HG02943 (cell line): ENCODE data around the gene ENDOV.

Experiments
- ATAC-seq: cut with Tn5 transposase; IDR thresholded peaks from one replicate; pipeline ENCODE4 v1.9.1; 2021; ENCODE audit warnings: mild to moderate bottlenecking, low read depth, moderate library complexity; ENCODE audit not compliant: unreplicated experiment

Gene ENDOV

DNA sequence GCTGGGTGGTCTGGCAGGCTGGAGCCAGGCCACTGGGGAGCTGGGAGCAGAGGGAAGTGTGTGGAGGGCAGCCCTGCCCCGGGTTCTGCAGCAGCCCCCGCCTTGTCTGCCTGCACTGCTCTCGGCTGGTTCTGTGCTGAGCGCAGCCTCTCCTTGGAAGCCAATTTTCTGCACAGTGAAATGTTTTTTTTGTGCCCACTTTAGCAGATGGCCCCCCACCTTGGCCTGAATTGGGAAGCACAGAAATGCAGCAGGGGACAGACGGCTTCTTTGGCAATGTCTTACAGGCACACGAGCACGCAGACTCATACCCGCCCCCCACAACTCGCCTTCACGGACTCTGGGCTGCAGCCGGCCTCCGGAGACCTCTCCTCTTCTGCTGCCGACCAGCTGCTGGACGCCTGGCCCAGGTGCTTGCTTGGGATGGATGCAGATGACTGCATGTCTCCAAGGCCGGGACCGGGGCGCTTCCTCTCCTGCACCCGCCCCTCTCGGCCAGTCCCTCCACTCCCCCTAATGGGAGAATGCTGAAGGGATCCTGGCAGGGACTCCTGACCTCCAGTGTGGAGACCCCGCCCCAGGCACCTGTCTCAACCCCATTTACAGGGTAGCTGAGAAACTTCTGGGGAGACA is 46.7 kb downstream of the ENDOV start:
- no peak for ATAC-seq

DNA sequence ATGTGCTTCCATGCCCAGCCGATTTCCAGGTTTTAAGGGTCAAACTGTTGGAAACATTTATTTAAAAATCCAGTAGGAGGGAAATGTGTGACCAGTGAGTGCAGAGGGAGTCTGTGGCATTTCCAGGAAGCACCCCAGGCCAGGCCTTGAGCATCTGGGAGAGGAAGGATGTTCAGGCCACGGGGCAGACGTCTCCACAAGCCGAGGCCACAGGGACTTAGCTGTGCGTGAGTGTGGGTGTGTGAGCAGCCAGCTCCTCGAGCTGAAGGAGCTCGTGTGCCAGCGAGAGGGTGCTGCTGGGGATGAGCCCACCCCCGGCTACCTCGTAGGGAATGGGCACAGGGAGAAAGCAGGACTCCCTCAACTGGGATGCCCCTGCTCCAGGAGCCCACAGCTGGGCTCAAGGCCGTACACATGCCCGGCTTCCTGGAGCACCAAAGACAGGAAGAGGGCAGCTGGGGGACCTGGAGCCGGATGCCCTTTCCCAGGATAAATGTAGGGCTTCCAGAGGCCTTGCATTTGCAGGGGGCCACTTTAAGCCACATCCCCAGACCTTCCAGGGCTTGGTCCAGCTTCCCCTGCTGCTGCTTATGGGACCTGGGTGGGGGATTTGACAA is 48.9 kb downstream of the ENDOV start:
- no peak for ATAC-seq

DNA sequence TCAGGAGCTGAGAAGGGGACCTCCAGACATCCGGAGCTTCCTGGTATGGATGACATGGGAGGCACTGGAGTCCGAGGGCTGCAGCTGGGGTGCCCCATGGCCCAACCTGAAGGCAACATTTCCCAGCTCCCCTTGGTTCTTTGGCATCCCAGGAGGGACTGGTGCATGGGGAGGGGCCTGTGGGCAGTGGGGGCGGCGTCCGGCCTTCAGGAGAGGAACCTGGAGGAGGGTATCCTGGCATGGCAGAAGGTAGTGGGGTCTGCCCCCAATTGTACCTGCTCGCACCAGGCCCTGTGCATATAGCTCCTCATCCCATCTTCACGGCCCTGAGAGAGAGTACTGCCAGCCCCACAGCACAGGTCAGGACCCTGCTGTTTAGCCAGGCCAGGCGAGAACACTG is 49.5 kb downstream of the ENDOV start:
- ATAC-seq = no peak

DNA sequence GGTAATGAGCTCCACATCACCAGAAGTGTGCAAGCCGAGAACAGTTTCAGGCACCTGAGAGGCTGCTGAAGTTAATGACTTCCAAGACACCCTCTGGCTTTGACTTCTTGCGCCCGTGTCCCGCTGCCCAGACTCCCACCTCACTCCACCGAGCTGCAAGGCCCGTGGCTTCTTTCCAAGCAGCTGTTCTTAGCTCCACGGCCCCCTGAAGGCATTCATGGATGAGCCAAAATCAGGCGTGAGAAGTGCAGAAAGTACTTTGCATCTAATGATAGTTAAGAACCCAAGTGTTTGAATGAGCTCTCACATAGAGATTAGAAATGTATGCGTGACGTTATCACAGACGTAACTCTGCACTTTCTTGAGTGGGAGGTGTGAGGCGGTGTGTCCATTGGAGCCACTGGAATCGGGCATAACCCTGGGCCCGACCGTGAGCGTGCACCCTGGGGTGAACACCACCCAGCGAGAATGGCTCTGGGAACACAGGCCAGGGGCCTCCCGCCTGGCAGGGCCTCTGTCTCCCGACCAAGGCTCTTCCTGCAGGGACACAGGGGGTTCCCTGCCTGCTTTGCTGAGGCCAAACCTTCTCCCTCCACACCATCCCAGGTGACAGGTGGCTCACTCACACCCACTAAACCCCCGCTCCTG is 50.5 kb downstream of the ENDOV start:
- ATAC-seq = no peak

DNA sequence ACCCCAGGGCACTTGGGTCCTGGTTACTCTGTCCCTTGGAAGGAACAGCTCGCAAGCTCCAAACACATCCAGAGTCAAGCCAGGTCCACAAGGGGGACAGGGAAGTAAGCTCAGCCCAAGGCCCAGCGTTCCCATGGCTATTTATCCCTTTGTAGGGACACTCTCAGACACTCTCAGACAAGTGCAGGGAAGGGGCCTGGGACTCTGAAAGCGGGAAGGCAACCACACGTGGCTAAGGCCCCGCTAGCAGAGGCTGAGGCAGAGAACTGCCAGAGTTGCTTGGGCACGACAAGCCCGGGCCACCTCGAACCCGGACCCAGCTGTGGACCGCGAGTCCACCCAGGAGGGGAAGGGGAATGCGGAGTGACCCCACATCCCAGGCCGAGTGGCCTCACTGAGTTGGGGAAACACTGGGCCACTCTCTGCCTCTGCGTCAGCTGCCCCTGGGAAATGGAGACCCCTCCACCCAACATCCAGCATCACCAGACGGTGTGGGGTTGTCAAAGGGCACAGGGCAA is 51.3 kb downstream of the ENDOV start:
- ATAC-seq = no peak

DNA sequence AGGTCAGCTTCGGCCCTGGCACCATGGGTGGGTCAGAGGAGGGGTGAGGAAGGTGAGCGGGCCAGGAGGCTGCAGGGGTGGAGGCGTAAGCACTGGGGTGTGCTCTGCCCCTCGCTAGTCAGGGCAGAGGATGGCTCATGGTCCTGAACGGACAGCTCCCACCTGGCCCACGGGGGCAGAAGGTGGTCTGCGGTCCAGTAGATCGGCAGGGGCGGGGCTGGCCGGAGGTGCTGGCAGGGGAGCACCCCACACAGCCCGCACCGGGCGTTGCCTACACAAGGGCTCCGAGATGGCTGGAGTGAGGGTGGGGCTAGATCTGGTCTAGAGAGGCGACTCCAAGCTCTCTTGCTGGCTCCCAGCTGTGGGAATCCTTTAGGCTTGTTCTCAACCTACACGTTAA is 53.3 kb downstream of the ENDOV start:
- ATAC-seq = no peak

DNA sequence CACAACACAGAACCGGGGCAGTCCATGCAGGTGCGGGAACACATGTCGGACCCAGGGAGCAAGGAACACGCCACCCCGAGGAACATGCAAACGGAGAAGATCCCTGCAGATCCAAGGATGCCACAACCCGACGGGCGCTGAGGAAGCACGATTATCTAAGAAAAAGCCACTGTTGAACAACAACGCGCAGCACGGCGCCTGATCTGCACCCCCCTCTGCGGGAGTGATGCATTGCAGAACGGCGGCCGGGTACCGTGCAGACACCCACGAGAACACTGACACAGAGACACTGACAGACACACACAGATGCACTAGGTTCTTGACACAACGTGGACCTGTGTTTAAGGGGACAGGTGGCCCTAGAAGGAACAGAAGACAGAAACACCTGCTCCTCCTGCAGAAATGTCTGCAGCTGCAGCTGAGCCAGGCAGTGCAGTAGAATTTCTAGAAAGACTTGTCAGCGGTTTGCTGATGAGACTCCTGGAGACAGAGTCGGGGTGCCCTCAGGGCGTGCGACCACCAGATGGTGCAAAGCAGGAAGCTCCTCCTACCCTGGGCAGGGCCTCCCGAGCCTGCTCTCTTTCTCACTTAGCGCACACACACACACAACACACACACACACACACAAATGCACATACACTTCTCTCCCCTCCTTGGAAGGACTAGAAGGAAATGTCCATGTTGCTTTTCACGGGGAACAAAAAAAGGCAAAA is 54.0 kb downstream of the ENDOV start:
- no peak for ATAC-seq

DNA sequence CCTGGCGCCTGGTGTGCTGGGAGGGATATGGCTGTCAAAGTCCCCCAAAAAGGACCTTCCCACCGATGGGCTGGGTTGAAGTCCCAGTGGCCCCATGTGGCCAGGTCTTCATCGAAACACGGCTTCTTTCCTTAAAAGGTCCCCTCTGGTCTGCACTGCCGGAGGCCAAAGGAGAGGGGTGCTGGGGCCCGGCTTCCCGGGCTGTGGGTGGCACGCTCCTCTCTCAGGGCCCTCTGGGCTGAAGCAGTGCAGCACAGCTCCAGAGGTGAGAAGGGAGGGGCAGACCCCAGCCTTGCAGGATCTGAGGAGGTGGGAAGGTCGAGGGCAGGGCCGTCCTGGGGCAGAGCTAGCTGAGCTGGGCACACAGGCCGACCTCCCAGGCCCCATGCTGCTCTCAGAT is 54.7 kb downstream of the ENDOV start:
- no peak for ATAC-seq

DNA sequence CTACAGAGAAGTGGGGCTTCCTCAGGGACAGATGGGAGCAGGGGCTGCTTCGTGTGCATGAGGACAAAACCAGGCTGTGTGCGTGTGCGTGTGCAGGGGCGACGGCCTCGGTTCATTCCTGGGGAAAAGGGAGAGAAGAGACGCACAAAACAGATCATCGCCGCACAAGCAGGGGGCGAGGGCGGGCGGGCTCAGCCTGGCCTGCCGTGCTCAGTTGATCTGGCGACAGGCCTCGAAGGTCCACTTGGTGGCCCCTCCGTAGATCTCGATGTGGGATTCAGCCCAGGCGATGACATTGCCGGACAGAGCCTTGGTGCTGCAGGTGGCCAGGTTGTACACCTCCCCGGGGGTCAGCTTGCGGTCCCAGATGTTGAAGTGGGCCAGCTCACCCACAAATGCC is 55.6 kb downstream of the ENDOV start:
- no peak for ATAC-seq

DNA sequence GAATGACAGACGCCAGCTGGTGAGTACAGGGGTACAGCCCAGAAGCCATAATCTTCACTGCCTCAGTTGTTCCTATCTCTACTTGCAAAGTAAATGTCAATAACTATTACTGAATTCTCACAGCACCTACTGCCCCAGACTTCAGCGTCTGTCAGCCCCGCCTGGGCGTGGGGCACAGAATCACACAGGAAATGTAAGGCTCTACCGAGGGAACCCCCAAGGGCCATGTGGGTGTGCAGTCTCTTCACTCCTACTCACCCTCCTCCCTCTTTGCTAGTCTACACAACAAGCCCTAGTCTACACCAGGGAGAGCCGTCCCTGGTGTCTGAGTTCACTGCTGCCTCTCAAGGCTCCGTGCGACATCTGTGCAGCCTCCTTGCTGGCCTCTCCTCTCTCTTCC is 57.0 kb downstream of the ENDOV start:
- ATAC-seq = no peak

DNA sequence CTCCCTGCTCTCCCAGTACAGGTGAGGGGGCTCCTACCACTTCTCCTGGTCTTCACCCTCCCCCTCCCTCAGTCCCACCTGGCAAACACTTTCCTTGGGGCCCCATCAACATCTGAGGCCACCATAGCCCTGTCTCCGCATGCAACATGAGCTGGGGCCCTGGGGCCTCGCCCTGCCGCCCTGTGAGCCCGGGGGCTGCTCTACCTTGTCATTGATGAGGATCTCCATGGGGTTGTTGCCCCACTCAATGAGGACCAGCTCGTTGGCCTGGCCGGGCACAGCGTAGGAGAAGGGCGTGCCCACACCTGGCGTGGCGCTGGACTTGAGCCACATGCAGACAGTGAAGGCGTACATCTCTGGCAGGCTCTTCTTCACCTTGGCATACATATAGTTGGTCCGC is 58.0 kb downstream of the ENDOV start:
- no peak for ATAC-seq

DNA sequence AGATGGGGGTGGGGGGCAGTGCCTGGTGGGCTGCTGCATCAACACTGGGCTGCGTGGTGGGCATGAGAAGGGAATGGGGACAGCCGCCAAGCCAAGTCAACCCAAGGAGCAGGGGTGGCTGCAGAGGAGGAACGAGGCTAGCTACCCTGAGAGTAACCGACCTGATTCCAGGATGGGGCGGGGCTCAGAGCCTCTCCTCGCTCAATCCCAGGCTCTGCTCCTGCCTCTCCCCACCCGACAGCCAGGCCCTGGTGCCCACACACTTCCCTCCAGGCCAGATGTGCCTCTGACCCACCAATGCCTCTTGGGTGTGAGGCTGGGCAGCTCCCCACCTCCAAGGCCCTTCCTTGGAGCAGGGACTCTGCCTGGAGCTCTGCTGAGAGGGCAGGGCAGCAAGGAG is 58.7 kb downstream of the ENDOV start:
- ATAC-seq = no peak

DNA sequence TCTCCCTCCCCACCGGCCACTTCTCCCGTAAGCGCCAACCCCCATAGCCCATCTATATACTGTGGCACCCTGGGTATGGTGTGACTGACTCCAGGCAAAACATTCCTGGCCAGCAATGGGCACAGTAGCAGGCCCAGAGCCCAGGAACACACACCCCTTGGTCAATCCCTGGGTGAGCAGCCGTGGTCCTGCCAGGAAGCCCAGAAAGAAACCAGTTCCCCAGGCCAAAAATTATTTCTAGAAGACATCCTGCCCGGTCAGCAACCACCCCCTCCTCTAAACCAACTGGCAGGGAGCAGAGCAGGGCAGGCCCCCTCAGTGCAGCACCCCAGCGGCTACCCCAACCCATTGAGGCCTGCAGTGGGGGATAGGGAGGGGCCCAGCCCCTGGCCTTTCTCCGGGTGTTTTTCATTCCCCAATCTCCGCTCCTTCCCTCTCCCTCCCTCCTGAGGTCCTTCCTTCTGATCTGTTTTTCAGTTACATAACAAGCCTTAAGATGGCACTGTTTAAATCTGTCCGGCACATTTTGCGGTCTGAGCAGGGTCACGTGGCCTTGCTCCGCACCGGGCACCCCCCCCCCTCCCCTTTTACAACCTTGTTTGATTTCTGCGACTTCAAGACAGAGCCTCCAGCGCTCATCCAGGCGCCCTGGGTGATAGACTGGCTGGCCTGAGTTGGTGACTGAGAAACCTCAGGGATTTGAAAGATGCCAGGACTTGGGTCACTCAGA is 59.4 kb downstream of the ENDOV start:
- no peak for ATAC-seq

DNA sequence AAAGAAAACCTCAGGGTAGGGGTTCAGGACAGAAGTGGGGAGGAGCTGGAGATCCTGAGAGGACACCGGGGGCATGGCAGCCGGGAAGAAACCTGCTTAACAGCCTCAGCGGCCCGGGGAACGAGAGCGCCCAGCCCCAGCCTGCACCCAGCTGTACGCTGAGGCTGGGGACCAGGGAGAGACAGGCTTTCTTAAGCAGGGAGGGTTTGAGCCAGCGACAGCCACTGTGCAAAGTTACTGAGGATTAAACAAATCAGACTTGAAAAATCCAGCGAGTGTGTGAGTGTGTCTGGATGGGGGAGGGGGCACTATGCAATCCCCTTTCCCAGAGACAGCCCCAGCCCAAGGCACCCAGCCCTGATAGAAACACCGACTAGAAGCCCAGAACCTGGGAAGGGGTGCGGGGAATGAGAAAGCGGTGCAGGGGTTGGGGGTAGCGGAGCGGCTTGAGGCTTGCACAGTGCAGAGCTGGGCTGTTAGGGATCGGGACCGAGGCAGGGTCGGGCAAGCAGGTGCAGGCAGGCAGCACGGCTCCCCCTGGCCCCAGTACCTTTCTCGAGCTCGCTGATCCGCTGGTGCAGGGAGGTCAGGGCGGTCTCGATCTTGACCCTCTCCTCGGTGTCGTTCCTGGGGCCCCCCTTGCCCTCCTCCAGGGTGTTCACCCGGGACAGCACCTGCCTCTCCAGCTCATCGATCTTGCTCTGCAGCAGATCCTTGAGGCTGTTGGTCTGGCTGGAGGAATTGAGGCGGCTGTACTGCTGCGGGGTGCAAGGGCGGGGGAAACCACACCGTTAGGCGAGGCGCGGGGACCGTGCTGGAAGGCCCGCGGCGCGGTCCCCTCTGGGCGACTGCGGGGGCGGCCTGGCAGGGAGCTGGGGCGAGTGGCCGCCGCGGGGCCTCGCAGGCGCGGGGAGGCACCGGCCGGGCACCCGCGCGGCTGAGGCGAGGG is 60.3 kb downstream of the ENDOV start:
- no peak for ATAC-seq

DNA sequence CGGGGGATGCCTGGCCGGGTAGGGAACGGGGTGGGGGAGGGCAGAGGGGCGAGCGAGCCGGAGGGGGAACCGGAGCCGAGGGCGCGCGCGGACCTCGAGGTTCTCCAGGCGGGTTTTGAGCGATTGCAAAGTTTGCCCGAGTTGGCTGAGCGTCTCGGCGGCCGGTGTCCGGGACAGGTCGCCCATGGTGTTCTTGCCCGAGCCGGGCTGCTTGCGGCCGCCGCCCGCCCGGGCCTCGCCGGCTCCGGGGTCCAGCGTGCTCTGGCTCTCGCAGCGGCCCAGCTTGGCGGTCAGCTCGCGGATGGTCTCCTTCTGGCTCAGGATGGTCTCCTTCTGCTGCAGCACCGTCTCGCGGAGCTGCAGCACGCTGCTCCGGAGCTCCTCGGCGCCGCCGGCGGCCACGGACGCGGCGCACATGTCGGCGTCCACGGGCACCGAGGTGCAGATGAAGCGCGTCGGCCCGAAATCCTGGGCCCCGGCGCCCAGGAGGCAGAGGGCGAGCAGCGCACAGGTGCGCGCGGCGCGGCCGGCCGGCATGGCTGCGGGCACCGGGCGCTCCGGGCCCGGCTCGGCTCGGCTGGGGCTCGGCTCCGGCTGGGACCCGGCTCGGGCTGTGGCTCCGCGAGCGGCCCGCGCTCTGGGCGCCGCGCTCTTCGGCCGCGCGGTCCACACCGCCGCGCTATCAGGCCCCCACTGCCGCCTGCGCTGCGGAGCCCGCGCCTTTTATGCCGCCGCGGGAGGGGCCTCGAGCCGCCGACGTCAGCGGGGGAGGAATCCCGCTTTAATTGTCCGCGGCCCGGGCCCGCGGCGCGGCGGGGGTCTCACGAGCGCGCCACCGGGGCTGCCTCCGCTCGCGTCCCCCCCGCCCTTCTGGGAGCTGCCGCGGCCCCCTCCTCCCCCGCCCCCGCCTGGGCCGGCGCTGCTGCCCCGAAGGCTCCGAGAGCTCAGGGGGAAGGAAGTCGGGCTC is 61.2 kb downstream of the ENDOV start, which contains the start of gene NPTX1:
Gene NPTX1, minus strand, starts transcription at position 698 of the 967 bp plus-strand sequence. Its CDS starts 161 bp downstream, at position 537.
- ATAC-seq = no peak

DNA sequence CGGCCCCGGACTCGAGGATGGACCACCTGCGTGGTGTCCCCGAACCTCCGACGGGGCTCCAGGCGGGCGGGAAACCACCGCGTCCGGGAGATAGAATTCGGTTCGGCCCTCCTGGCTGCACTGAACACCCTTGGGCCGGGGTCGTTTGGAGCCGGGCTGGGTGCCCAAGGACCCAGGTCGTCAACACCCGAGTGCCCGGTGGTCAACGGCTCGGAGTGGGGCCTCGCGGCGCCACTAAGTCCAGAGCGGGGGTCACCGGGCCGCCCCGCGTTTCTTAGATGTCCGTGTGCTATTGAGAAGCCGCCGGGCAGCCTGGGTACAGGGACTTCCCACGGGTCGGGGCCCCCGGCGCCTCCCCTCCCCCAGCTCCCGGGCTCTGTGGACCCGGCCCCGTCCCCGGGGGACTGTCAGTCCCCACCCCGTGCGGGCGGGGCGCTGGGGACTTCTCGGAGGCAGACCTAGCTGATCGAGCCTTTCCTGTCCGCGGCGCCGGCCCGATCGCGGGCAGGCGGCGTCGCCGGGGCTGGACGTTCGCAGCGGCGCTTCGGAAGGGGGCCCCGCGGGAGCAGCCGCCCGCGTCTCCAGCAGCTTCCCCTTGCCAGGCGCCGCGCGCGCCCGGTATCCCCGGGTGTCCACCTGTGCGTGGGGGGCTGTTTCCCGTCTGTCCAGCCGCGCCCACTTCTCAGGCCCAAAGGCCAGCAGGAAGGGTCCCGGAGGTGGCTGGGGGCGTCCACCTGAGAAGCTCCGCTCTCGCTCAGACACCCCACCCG is 62.1 kb downstream of the ENDOV start:
- ATAC-seq = no peak

DNA sequence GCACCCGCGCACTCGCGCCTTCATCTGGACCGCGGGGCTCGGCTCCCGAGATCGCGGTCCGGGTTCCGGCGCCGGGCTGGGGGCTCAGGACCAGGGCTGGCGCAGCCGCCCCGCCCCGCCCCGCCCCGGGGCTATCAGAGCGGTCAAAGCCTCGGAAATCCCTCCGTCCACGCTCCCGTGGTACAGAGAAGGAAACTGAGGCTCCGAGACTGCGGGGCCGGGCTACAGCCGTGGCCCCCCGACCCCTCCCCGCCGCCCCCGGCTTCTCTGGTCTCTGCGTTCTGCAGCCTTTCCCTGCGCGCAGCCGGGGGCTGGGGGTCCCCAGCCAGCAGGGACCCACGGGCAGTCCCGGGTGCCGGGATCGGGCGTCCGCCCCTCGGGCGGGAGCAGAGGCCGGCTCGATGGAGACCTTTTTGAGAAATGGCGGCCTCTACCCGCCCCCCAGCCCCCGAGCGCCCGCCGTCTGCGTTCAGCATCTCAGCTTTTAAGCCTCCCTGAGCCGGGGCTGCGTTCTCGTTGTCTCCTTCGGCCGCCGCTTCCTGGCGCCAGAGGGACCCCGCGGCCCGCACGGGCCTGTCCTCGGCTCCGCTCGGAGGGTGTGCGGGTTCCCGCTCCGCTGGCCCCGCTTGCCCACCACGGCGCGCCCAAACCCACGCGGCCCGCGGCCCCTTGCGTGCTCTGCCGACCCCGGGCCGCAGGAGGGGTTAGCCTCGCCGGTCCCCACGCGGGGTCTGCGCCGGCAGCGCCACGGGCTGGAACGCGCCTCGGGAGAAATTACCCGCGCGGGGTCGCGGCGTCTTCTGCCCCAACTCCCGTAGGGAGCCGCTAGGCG is 62.9 kb downstream of the ENDOV start:
- ATAC-seq = no peak
